ENCODE measurements around the gene CHST15.

DNA sequence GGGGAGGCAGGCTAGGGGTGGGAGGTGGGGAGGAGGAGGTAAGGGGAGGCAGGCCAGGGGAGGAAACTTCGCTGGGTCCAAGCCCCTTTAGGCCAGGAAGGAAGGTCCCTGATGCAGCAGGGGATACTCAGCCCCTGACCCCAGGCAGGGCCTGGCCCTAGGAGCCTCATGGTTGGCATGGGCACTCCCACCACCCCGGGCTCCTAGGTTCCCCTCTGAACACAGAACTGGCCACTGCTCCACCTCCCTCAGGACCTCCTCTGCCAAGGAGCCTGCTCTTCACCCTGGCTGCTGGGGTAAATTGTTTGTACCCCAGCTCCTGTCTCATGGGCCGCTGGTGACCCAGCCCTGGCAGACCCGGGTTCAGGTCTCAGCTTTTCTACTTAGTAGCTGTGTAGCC, 25.8 kb upstream of the CHST15 start:
- TF ChIP-seq EZH2 (IDR thresholded peaks at IDR 0.05; ENCODE audit: insufficient read depth, poor library complexity, severe bottlenecking) (no peak), EZH2phosphoT487 (IDR thresholded peaks at IDR 0.05; ENCODE audit: insufficient read depth, low read depth) (no peak)
